Colon (tissue), 2 donors: ENCODE measurements around the gene ALDH2.
"Not testable (repeated sequence)": the region's sequence is repeated elsewhere in the genome, so short reads cannot be mapped to it uniquely, and the experiment has no call there.

Experiments used
- FAIRE-seq: peaks from 2 replicates; lab custom pipeline; 2012; peaks lifted over from hg19 to GRCh38; lab: Jason Lieb, UNC
- donor health status: control.
- donor health status: control.

The ALDH2 gene

GRCh38 chr12:111766608-111767361, at the start of gene ALDH2:
TSS of gene ALDH2 (plus strand) at chr12:111766933. CDS start at chr12:111766983, 50 bp downstream.
- no peak for FAIRE-seq

GRCh38 chr12:111719316-111719715, 47.4 kb upstream of the ALDH2 start:
- not testable (repeated sequence) for FAIRE-seq

GRCh38 chr12:111720457-111720856, 46.3 kb upstream of the ALDH2 start:
- no peak for FAIRE-seq

- FAIRE-seq, result not testable (repeated sequence)
Measured at GRCh38 chr12:111723646-111724360, 42.9 kb upstream of the ALDH2 start.

GRCh38 chr12:111728795-111729194, 37.9 kb upstream of the ALDH2 start:
- FAIRE-seq, result no peak

GRCh38 chr12:111730420-111730819, 36.3 kb upstream of the ALDH2 start:
- no peak for FAIRE-seq

- FAIRE-seq, result no peak
Measured at GRCh38 chr12:111732786-111733185, 33.9 kb upstream of the ALDH2 start.

GRCh38 chr12:111733340-111733915, 33.3 kb upstream of the ALDH2 start:
- no peak for FAIRE-seq

- not testable (repeated sequence) for FAIRE-seq
Measured at GRCh38 chr12:111739524-111739923, 27.2 kb upstream of the ALDH2 start.

GRCh38 chr12:111741235-111741812, 25.4 kb upstream of the ALDH2 start:
- no peak for FAIRE-seq

GRCh38 chr12:111745211-111745610, 21.5 kb upstream of the ALDH2 start:
- no peak for FAIRE-seq

- FAIRE-seq, result no peak
Measured at GRCh38 chr12:111747333-111747732, 19.4 kb upstream of the ALDH2 start.

- FAIRE-seq, result no peak
Measured at GRCh38 chr12:111748151-111748672, 18.5 kb upstream of the ALDH2 start.

- FAIRE-seq, result no peak
Measured at GRCh38 chr12:111748867-111749266, 17.9 kb upstream of the ALDH2 start.

- FAIRE-seq, result no peak
Measured at GRCh38 chr12:111749391-111749790, 17.3 kb upstream of the ALDH2 start.

- FAIRE-seq, result no peak
Measured at GRCh38 chr12:111753144-111753881, 13.4 kb upstream of the ALDH2 start.

- no peak for FAIRE-seq
Measured at GRCh38 chr12:111754671-111755070, 12.1 kb upstream of the ALDH2 start.

- FAIRE-seq, result no peak
Measured at GRCh38 chr12:111756196-111756595, 10.5 kb upstream of the ALDH2 start.

GRCh38 chr12:111756681-111757080, 10.1 kb upstream of the ALDH2 start:
- no peak for FAIRE-seq

GRCh38 chr12:111757361-111758119, 9.2 kb upstream of the ALDH2 start:
- FAIRE-seq, result no peak

- no peak for FAIRE-seq
Measured at GRCh38 chr12:111758120-111758561, 8.6 kb upstream of the ALDH2 start.
